HG02642 (cell line): ENCODE measurements around the gene ARPC2.
"Not testable (repeated sequence)": the region's sequence is repeated elsewhere in the genome, so short reads cannot be mapped to it uniquely, and the experiment has no call there.

ENCODE experiments used
- ATAC-seq: cut with Tn5 transposase; IDR thresholded peaks from one replicate; pipeline ENCODE4 v1.9.1; 2021; ENCODE audit warnings: mild to moderate bottlenecking; ENCODE audit not compliant: unreplicated experiment, poor library complexity

Gene ARPC2

GRCh38 chr2:218267259-218267658, 50.3 kb downstream of the ARPC2 start:
- ATAC-seq, result no peak

DNA sequence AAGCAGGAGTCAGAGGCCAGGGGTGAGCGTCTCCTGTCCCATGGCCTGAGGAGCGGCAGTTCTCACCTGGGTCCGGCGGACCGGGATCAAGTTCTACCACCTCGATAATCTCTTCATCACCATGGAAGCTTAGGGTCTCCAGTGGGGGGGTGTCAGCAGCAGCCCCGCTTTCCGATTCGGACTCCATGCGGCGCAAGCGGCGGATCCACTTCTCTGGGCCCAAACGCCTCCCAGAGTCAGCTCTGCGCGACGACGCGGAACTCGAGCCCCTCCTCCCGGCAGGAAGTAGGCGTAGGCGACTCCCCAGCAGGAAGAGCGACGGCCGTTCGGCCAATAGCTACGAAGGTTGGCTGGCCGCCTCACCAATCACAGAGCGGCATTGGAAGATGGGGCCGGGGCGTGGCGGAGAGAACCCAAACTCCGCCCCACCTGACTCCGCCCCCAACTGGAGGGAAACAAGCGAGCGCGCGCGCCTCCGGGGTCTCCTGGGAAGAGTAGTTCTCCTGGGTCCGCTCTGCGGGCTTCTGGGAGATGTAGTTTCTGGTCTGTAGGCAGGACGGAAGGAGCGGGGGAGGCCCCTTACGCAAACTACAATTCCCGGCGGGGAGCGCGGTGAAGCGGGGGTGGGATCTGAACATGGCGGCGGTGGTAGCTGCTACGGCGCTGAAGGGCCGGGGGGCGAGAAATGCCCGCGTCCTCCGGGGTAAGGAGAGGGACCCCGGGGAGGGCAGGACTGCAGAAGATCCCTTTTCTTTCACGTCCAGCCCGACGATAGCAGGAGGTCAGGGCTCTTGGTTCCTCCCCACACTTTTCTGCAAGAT, 53.1 kb downstream of the ARPC2 start, which contains the start of the genes AAMP and PNKD:
Gene AAMP (minus strand): TSS at position 238 of the 821 bp plus-strand sequence. CDS start 51 bp downstream, at position 187.
Gene PNKD (plus strand): TSS at position 620 of the 821 bp plus-strand sequence. CDS start 17 bp downstream, at position 637.
- peak; percentile 90 for ATAC-seq

- peak; percentile 1 for ATAC-seq
Observed at GRCh38 chr2:218270721-218271486, 53.9 kb downstream of the ARPC2 start.

- ATAC-seq, result no peak
Observed at GRCh38 chr2:218271487-218271797, 54.5 kb downstream of the ARPC2 start.

- ATAC-seq, result no peak
Observed at GRCh38 chr2:218271865-218272530, 55.0 kb downstream of the ARPC2 start.

DNA sequence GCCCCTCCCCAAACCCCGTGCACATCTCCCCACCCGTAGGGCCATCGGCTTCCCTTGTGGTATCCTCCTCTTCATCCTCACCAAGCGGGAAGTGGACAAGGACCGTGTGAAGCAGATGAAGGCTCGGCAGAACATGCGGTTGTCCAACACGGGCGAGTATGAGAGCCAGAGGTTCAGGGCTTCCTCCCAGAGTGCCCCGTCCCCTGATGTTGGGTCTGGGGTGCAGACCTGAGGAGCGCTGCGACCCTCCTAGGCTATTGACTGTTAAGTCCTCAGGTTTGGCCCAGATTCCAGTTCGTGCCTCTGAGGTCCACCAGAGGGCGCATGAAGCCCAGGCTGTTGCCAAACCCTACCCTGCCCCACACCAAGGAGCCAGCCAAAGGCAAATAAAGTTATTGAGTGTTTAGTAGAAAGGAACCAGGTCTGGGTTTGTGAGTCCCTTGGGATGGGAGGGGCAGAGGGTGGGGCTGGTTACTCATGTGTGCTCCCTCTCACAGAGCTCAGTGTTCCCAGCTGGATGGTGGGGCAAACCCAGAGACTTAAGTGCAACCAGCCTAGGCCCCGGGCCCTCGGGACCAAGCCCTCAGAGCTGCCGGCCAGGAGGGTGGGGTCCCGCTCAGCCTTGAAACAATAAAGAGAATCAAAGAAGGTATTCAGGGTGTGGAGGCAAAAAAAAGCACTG, 55.7 kb downstream of the ARPC2 start:
- no peak for ATAC-seq

GRCh38 chr2:218273214-218273907, 56.4 kb downstream of the ARPC2 start:
- not testable (repeated sequence) for ATAC-seq

GRCh38 chr2:218273908-218274249, 56.9 kb downstream of the ARPC2 start:
- no peak for ATAC-seq

DNA sequence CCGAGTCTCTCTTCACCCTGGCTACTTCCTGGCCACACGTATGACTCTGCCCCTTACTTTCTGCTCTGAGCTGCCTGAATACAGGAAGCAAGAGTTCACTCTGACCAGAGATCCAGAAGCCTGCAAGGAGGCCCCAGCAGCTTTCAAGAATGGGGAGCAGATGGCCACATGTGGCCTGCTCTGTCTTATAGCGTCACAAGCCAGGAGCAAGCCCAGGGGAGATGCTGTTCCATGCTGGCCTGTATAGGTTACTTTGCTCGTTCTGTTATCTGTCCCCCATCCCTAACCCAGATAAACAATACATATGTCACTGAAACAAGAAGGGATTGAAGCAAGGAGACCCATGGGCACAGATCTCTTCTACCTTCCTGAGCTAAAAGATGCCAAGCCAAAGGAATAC, 57.6 kb downstream of the ARPC2 start:
- ATAC-seq, result no peak

- no peak for ATAC-seq
Observed at GRCh38 chr2:218275371-218276072, 58.5 kb downstream of the ARPC2 start.

GRCh38 chr2:218276986-218277755, 60.2 kb downstream of the ARPC2 start:
- ATAC-seq, result no peak

- no peak for ATAC-seq
Observed at GRCh38 chr2:218277921-218278320, 60.9 kb downstream of the ARPC2 start.

GRCh38 chr2:218278531-218279360, 61.8 kb downstream of the ARPC2 start:
- ATAC-seq, result no peak

GRCh38 chr2:218280260-218280870, 63.4 kb downstream of the ARPC2 start:
- no peak for ATAC-seq

DNA sequence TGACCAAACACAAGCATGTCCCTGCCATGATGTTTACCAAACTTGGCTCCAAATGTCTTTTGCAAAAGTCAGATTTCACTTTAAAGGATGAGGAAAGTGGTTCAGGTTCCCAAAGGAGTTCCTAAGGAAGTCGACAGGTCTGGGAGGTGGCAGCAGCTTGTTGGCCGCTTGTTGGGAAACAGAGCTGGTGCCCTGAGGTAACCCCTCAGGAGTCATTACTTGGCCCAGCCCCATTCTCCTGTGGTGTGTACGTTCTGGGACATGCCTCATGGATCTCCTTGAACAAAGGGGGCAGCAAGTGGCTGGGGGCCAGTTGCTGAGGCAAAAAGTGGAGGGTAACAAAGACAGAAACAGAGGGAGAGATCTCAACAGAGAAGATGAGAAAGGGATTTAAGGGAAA, 64.5 kb downstream of the ARPC2 start:
- ATAC-seq, result no peak

DNA sequence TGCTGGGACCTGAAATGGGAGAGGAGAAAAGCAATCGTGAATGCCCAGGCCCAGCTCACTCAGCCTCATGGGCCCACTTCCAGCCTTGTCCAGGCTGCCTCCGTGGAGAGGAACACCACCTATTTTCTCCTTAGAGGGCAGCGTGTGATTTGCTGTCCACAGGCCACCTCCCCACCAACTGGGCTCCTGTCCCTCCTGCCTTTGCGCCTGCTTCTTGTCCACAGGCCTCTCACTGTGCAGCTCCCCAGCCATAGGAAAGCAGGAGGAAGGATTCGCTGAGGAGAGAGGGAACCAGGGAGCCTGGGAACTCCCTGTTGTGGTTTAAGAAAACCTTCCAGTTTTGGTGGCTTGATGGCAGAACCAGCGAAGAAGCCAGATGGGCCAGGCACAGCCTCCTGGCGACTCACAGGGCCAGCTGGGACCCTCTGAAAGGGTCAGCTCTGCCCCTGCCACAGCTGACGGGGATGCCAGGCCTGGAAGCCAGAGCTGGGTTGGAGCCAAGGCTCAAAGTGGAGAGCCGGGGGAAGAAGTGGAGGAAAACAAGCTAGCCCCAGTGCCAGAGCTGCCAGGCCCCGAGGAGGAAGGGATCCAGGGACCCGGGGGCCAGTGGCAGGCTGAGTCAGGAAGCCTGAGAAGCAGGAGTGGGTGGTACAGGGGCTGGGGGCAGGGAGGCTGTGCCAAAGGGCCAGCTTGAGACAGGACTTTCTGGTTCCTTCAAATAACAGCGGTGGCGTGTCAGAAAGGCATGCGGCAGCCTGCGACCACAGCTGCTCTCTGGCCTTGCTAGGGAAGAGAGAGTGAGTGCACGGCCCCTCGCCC, 65.4 kb downstream of the ARPC2 start:
- no peak for ATAC-seq
